Glutamatergic neuron (in vitro differentiated cells): ENCODE measurements around the gene FAM186B. TPM values are rescaled to one million over a fixed set of nuclear protein-coding genes. Genes with fewer than 3 reads are reported as not detected.
"Not testable (repeated sequence)": the region's sequence is repeated elsewhere in the genome, so short reads cannot be mapped to it uniquely, and the experiment has no call there.

ENCODE experiments used
- DNase-seq: peaks from one replicate; pipeline ENCODE4 v3.0.0; 2022
- H3K27ac Mint-ChIP-seq: one replicate; pipeline ENCODE4 v1.8.0; 2020; ENCODE audit warnings: mild to moderate bottlenecking, mixed read lengths, inconsistent platforms; ENCODE audit not compliant: unreplicated experiment
- H3K27me3 Mint-ChIP-seq: one replicate; pipeline ENCODE4 v1.8.0; 2020; ENCODE audit warnings: mild to moderate bottlenecking, moderate library complexity, mixed read lengths, inconsistent platforms; ENCODE audit not compliant: unreplicated experiment
- H3K36me3 Mint-ChIP-seq: one replicate; pipeline ENCODE4 v1.8.0; 2020; ENCODE audit warnings: mild to moderate bottlenecking, mixed read lengths, inconsistent platforms; ENCODE audit not compliant: unreplicated experiment
- H3K4me1 Mint-ChIP-seq: one replicate; pipeline ENCODE4 v1.8.0; 2020; ENCODE audit warnings: mild to moderate bottlenecking, low read depth, mixed read lengths, inconsistent platforms; ENCODE audit not compliant: unreplicated experiment
- H3K4me3 Mint-ChIP-seq: one replicate; pipeline ENCODE4 v1.8.0; 2020; ENCODE audit warnings: mild to moderate bottlenecking, mixed read lengths, inconsistent platforms; ENCODE audit not compliant: unreplicated experiment
- H3K9me3 Mint-ChIP-seq: one replicate; pipeline ENCODE4 v1.8.0; 2020; ENCODE audit warnings: mild to moderate bottlenecking, moderate library complexity, mixed read lengths, inconsistent platforms; ENCODE audit not compliant: unreplicated experiment
- long read RNA-seq: library from polyadenylated mRNA; unstranded; transcript quantifications from one replicate; pipeline ENCODE4 v2.0.0, GENCODE V29; 2020; ENCODE audit not compliant: unreplicated experiment
- total RNA-seq: library from RNA; stranded (reverse); fragmentation: NEBNext Ultra II Directional; extraction: Animal tissue kit (Norgen Biotek cat#: 25700); gene quantifications from one replicate; pipeline ENCODE4 v1.2.1, GENCODE V29; 2021; ENCODE audit not compliant: unreplicated experiment
- TF ChIP-seq, protein P1 (sequence below): fragments of 200-600 bp; sonication (generic); IDR thresholded peaks from one replicate; pipeline ENCODE4 v1.5.0; 2021; ENCODE audit not compliant: partially characterized antibody, unreplicated experiment

FAM186B gene, protein sequence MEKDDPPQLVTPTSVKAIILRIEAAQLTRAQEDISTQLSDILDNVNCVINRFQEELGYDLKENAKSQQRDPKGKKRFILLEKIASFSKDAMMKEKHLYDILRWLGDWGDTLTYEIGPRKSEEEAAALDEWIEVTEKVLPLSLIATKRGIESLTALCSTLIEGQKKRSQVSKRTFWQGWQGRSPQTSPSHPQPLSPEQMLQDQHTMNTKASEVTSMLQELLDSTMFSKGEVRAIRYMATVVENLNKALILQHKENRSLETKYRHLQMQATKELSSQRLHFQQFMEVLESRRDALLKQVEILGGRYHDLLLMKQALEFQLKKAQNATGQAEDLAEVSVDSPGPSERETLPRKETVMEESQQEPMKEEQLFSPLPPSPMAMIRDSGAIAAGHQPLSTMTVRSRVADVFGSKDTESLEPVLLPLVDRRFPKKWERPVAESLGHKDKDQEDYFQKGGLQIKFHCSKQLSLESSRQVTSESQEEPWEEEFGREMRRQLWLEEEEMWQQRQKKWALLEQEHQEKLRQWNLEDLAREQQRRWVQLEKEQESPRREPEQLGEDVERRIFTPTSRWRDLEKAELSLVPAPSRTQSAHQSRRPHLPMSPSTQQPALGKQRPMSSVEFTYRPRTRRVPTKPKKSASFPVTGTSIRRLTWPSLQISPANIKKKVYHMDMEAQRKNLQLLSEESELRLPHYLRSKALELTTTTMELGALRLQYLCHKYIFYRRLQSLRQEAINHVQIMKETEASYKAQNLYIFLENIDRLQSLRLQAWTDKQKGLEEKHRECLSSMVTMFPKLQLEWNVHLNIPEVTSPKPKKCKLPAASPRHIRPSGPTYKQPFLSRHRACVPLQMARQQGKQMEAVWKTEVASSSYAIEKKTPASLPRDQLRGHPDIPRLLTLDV
- not detected for total RNA-seq
- long read RNA-seq: 0 reads

DNA sequence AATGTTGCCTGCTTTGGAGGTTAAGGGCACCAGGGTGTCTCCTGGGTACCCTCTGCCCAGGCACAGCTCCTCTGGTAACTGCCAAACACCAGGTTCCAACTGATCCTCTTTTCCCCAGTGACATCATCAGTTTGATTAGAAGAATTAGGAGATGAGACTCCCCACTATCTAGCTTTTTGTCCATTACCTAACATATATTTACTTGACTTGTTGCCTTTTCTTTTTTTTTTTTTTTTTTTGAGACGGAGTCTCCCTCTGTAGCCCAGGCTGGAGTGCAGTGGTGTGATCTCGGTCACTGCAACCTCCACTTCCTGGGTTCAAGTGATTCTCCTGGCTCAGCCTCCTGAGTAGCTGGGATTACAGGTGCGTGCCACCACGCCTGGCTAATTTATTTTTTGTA lies at the start of gene FAM186B:
Gene FAM186B (minus strand): TSS at position 101 of the 400 bp plus-strand sequence. CDS start 162 bp downstream, outside the sequence.
- not testable (repeated sequence) for DNase-seq, H3K27ac Mint-ChIP-seq, H3K36me3 Mint-ChIP-seq, H3K4me1 Mint-ChIP-seq, H3K27me3 Mint-ChIP-seq, H3K4me3 Mint-ChIP-seq
- H3K9me3 Mint-ChIP-seq: peaks cover 13% of the 10 kb centered on the region

DNA sequence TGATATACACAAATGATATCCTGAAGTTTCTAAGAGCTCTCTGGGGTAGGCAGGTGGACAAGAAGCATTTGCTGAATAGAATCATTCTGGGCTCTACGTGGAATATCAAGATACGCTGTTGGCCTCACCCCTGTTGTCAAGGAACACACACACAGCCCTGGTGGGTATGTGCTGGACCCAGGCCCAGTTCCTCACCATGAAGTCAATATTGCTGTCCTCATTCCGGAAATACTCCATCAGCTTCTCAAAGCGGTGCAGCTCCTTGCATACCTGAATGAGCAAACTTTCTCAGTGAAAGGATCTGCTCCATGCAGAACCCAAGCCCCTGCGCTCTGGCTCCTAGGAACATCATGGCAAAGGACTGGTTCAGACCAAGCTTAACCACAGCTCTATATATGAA lies 49.3 kb upstream of the FAM186B start:
- H3K9me3 Mint-ChIP-seq: peaks cover 5% of the 10 kb centered on the region
- no peak for DNase-seq
- TF ChIP-seq, protein P1, sequence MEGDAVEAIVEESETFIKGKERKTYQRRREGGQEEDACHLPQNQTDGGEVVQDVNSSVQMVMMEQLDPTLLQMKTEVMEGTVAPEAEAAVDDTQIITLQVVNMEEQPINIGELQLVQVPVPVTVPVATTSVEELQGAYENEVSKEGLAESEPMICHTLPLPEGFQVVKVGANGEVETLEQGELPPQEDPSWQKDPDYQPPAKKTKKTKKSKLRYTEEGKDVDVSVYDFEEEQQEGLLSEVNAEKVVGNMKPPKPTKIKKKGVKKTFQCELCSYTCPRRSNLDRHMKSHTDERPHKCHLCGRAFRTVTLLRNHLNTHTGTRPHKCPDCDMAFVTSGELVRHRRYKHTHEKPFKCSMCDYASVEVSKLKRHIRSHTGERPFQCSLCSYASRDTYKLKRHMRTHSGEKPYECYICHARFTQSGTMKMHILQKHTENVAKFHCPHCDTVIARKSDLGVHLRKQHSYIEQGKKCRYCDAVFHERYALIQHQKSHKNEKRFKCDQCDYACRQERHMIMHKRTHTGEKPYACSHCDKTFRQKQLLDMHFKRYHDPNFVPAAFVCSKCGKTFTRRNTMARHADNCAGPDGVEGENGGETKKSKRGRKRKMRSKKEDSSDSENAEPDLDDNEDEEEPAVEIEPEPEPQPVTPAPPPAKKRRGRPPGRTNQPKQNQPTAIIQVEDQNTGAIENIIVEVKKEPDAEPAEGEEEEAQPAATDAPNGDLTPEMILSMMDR: no peak
- peaks cover 18% of the 10 kb centered on the region for H3K36me3 Mint-ChIP-seq
- peaks cover 4% of the 10 kb centered on the region for H3K27me3 Mint-ChIP-seq
- no peak overlapping the region for H3K4me3 Mint-ChIP-seq
- peaks cover 5% of the 10 kb centered on the region for H3K4me1 Mint-ChIP-seq
- H3K27ac Mint-ChIP-seq: no peak overlapping the region

DNA sequence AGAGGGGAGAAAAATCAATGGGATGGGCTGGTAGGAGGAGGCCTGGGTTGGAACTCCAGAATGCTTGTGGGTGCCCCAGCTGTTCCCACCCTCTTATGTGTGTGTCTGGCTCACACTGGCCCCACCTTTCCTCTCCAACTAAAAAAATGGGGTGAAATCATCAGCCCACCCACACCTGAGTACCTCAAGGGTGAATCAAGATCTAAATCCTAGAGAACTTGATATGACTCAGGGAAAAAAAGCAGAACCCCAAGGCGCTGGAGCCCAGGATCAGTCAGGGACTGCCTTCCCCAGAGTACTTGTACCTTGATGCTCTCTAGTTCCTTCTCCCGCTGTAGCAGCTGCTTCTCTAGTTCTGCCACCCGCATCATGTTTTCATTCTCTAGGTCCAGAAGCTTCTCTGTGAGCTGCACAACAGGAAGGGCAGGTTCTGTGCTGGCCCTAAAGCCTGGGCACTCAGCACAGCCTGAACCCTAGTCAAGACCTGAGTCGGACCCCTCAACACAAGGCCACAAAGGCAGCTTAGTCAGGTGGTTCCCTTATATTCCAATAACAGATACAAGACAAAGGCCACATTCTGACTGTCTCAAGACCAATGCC lies 47.6 kb upstream of the FAM186B start:
- no peak for DNase-seq
- Mint-ChIP-seq H3K27ac (no peak overlapping the region), H3K36me3 (peaks cover 18% of the 10 kb centered on the region), H3K9me3 (peaks cover 5% of the 10 kb centered on the region), H3K4me1 (peaks cover 5% of the 10 kb centered on the region), H3K4me3 (no peak overlapping the region), H3K27me3 (peaks cover 3% of the 10 kb centered on the region)
- TF ChIP-seq, protein P1: no peak

DNA sequence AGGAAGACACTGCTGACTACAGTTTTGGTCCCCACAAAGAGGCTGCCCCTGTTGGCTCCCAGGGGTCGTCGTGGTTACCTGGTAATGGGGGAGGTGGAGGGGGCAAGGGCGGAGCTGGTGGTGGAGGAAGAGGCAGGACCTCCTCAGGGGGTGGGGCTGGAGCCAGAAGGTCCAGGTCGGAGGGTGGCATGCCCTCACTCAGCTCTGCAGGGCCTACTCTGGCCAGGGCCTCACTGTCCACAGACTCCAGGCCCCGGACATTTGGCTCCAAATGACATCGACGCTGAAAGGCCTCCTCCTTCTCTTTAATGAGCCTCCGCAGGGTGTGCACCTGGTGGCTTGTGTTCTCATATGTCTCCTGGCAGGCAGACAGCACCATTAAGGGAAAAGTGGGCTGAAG lies 46.4 kb upstream of the FAM186B start:
- H3K4me3 Mint-ChIP-seq: no peak overlapping the region
- H3K36me3 Mint-ChIP-seq: peaks cover 11% of the 10 kb centered on the region
- H3K27ac Mint-ChIP-seq: no peak overlapping the region

DNA sequence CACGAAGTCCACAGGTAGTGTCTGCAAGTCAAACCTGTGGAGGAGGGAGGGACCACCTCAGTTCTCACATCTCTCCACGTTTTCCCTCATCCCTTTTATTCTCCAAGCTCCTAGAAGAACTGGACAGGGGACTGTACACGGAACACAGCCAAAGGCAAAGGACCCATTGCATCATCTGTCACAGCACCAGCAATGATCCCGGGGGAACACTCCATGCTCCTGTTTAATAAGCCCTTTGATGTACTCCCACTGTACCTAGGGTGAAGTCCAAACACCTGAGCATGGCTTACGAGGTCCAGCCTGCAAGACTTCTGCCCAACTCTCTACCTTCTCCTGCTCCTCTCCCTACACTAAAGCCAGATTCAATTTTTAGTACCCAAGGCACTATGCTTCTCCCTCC lies 44.5 kb upstream of the FAM186B start:
- no peaks in the 10 kb centered on the region for H3K36me3 Mint-ChIP-seq
- H3K4me1 Mint-ChIP-seq: peaks cover 5% of the 10 kb centered on the region
- H3K27me3 Mint-ChIP-seq: peaks cover 7% of the 10 kb centered on the region
- no peak overlapping the region for H3K27ac Mint-ChIP-seq
- DNase-seq: no peak
- TF ChIP-seq, protein P1: no peak
- peaks cover 1% of the 10 kb centered on the region for H3K9me3 Mint-ChIP-seq
- H3K4me3 Mint-ChIP-seq: no peak overlapping the region

More for the DNA sequence above, 46.4 kb upstream of the FAM186B start:
- TF ChIP-seq, protein P1: no peak
- Mint-ChIP-seq H3K9me3 (peaks cover 1% of the 10 kb centered on the region), H3K27me3 (peaks cover 3% of the 10 kb centered on the region), H3K4me1 (peaks cover 5% of the 10 kb centered on the region)
- DNase-seq: no peak
